NB4 (cell line): ENCODE data around the gene NSUN6.

Experiments
- DNase-seq: peaks from one replicate; pipeline ENCODE4 v3.0.0; 2010; ENCODE audit warnings: low read depth
- H3K4me3 ChIP-seq: one replicate; pipeline ENCODE4 v1.5.1; 2011; ENCODE audit warnings: mild to moderate bottlenecking, low read depth, low read length, moderate library complexity
- CTCF ChIP-seq: IDR thresholded peaks from one replicate; pipeline ENCODE4 v1.5.1; 2012; ENCODE audit warnings: low read depth, low read length
- MAX ChIP-seq: IDR thresholded peaks from 2 replicates; pipeline ENCODE4 v1.6.1; 2011; ENCODE audit warnings: low read depth, low read length
- MYC ChIP-seq: IDR thresholded peaks from 2 replicates; pipeline ENCODE4 v1.6.1; 2011; ENCODE audit warnings: low read depth, low read length
- POLR2A ChIP-seq: IDR thresholded peaks from 2 replicates; pipeline ENCODE4 v1.6.1; 2011; ENCODE audit warnings: mild to moderate bottlenecking; ENCODE audit not compliant: insufficient read length; ENCODE audit errors: extremely low read depth

Gene NSUN6

GRCh38 chr10:18545621-18546305, 105.6 kb downstream of the NSUN6 start:
- no peak for DNase-seq
- H3K4me3 ChIP-seq, result no peak overlapping the region
- TF ChIP-seq POLR2A (no peak), MYC (no peak), CTCF (no peak), MAX (no peak)

- no peak overlapping the region for H3K4me3 ChIP-seq
- no peak for DNase-seq
- TF ChIP-seq MAX (no peak), POLR2A (no peak), MYC (no peak), CTCF (no peak)
Observed at GRCh38 chr10:18542832-18543231, 108.6 kb downstream of the NSUN6 start.

- TF ChIP-seq MAX (no peak), POLR2A (no peak), MYC (no peak), CTCF (no peak)
- no peak for DNase-seq
- no peak overlapping the region for H3K4me3 ChIP-seq
Observed at GRCh38 chr10:18540195-18540594, 111.2 kb downstream of the NSUN6 start.

- no peak overlapping the region for H3K4me3 ChIP-seq
- DNase-seq, result no peak
- TF ChIP-seq POLR2A (no peak), MYC (no peak), CTCF (no peak), MAX (no peak)
Observed at GRCh38 chr10:18539335-18539734, 112.1 kb downstream of the NSUN6 start.

- DNase-seq, result no peak
- TF ChIP-seq MAX, result no peak
- no peak overlapping the region for H3K4me3 ChIP-seq
Observed at GRCh38 chr10:18533896-18534295, 117.5 kb downstream of the NSUN6 start.

- TF ChIP-seq POLR2A (no peak), MYC (no peak), MAX (no peak), CTCF (no peak)
- no peak overlapping the region for H3K4me3 ChIP-seq
- DNase-seq, result no peak
Observed at GRCh38 chr10:18532881-18533535, 118.4 kb downstream of the NSUN6 start.
